Astrocyte (in vitro differentiated cells and primary cell): ENCODE measurements around the gene ZFR. TPM values are rescaled to one million over a fixed set of nuclear protein-coding genes. Genes with fewer than 3 reads are reported as not detected.

Experiments
- DNase-seq: peaks from one replicate; pipeline ENCODE4 v3.0.0-alpha.2; 2010; ENCODE audit warnings: low read depth
- FAIRE-seq: peaks from 2 replicates; lab custom pipeline; 2011; peaks lifted over from hg19 to GRCh38; lab: Jason Lieb, UNC
- H2AFZ ChIP-seq: 2 replicates; pipeline ENCODE4 v1.6.0; 2012; ENCODE audit warnings: low read depth, low read length, inconsistent platforms
- H3K27ac ChIP-seq: 2 replicates; pipeline ENCODE4 v1.5.1; 2011; ENCODE audit warnings: low read depth, low read length, inconsistent platforms
- H3K27me3 ChIP-seq: 2 replicates; pipeline ENCODE4 v1.6.0; 2011; ENCODE audit warnings: low read length, inconsistent platforms; ENCODE audit not compliant: insufficient read depth
- H3K36me3 ChIP-seq: 2 replicates; pipeline ENCODE4 v1.5.1; 2011; ENCODE audit warnings: low read length, inconsistent platforms; ENCODE audit not compliant: insufficient read depth
- H3K4me1 ChIP-seq: 2 replicates; pipeline ENCODE4 v1.5.1; 2011; ENCODE audit warnings: low read length, inconsistent platforms; ENCODE audit not compliant: insufficient read depth
- H3K4me2 ChIP-seq: 2 replicates; pipeline ENCODE4 v1.6.0; 2012; ENCODE audit warnings: low read length, inconsistent platforms
- H3K4me3 ChIP-seq: 2 replicates; pipeline ENCODE4 v1.5.1; 2011; ENCODE audit warnings: low read depth, mild to moderate bottlenecking, low read length, inconsistent platforms; ENCODE audit not compliant: insufficient read depth
- H3K79me2 ChIP-seq: 2 replicates; pipeline ENCODE4 v1.6.0; 2012; ENCODE audit warnings: mild to moderate bottlenecking, low read length, inconsistent platforms; ENCODE audit not compliant: insufficient read depth
- H3K9ac ChIP-seq: 2 replicates; pipeline ENCODE4 v1.6.0; 2012; ENCODE audit warnings: mild to moderate bottlenecking, low read length, inconsistent platforms
- H3K9me3 ChIP-seq: 2 replicates; pipeline ENCODE4 v1.5.1; 2012; ENCODE audit warnings: low read depth, mild to moderate bottlenecking, low read length, inconsistent platforms; ENCODE audit not compliant: insufficient read depth
- H4K20me1 ChIP-seq: 2 replicates; pipeline ENCODE4 v1.6.0; 2012; ENCODE audit warnings: low read length, inconsistent platforms; ENCODE audit not compliant: insufficient read depth
- H3K27ac Mint-ChIP-seq: one replicate; pipeline ENCODE4 v1.8.0; 2021; ENCODE audit warnings: mild to moderate bottlenecking, mixed read lengths; ENCODE audit not compliant: unreplicated experiment
- H3K27me3 Mint-ChIP-seq: one replicate; pipeline ENCODE4 v1.8.0; 2021; ENCODE audit warnings: low read depth, mixed read lengths; ENCODE audit not compliant: unreplicated experiment
- H3K36me3 Mint-ChIP-seq: one replicate; pipeline ENCODE4 v1.8.0; 2021; ENCODE audit warnings: low read depth, mixed read lengths; ENCODE audit not compliant: unreplicated experiment
- H3K4me1 Mint-ChIP-seq: one replicate; pipeline ENCODE4 v1.8.0; 2021; ENCODE audit warnings: low read depth, mixed read lengths; ENCODE audit not compliant: unreplicated experiment
- H3K4me3 Mint-ChIP-seq: one replicate; pipeline ENCODE4 v1.8.0; 2021; ENCODE audit warnings: mild to moderate bottlenecking, moderate library complexity, mixed read lengths; ENCODE audit not compliant: unreplicated experiment
- H3K9me3 Mint-ChIP-seq: one replicate; pipeline ENCODE4 v1.8.0; 2021; ENCODE audit warnings: mild to moderate bottlenecking, mixed read lengths; ENCODE audit not compliant: unreplicated experiment
- CTCF ChIP-seq: IDR thresholded peaks from 2 replicates; pipeline ENCODE4 v1.5.1; 2011; ENCODE audit warnings: low read depth, mild to moderate bottlenecking, inconsistent platforms, low read length, moderate library complexity; ENCODE audit not compliant: insufficient read depth
- EZH2 ChIP-seq: IDR thresholded peaks from 2 replicates; pipeline ENCODE4 v1.6.1; 2012; ENCODE audit warnings: mild to moderate bottlenecking, low read length, inconsistent platforms; ENCODE audit not compliant: insufficient read depth
- total RNA-seq: library from RNA; stranded (reverse); gene quantifications from 2 replicates; pipeline ENCODE4 v1.2.1, GENCODE V29; 2021

Gene ZFR
- total RNA-seq, 1 donor from 2014 or later: 68.4 TPM

- Histone ChIP-seq H3K9me3 (no peaks in the 10 kb centered on the region), H3K36me3 (no peaks in the 10 kb centered on the region), H4K20me1 (peaks cover 26% of the 10 kb centered on the region), H3K4me2 (peak within 1 kb of the TSS; percentile 94), H3K27me3 (no peaks in the 10 kb centered on the region), H2AFZ (peak within 1 kb of the TSS; percentile 76), H3K79me2 (peaks cover 46% of the 10 kb centered on the region), H3K27ac (peak within 1 kb of the TSS; percentile 73), H3K4me3 (peak within 1 kb of the TSS; percentile 71), H3K9ac (peak within 1 kb of the TSS; percentile 90), H3K4me1 (peaks cover 10% of the 10 kb centered on the region)
- H3K36me3 Mint-ChIP-seq: no peaks in the 10 kb centered on the region
- peak within 1 kb of the TSS; percentile 90 for H3K4me3 Mint-ChIP-seq
- peaks cover 2% of the 10 kb centered on the region for H3K4me1 Mint-ChIP-seq
- FAIRE-seq (peak; percentile 71), DNase-seq (peak; percentile 97)
- H3K9me3 Mint-ChIP-seq: no peaks in the 10 kb centered on the region
- no peak for TF ChIP-seq EZH2
- TF ChIP-seq CTCF: no peak
- no peaks in the 10 kb centered on the region for H3K27me3 Mint-ChIP-seq
- H3K27ac Mint-ChIP-seq: peak within 1 kb of the TSS; percentile 95
Observed at GRCh38 chr5:32312595-32313332, 131.8 kb downstream of the ZFR start, which contains the start of gene MTMR12. Gene MTMR12, minus strand, starts transcription at chr5:32312939. Its CDS starts 101 bp downstream, at chr5:32312838.

- Histone ChIP-seq H3K4me2 (peak overlapping the region; percentile 94), H3K79me2 (peaks cover 52% of the 10 kb centered on the region), H2AFZ (peak overlapping the region; percentile 76), H3K4me1 (peaks cover 10% of the 10 kb centered on the region), H3K27me3 (no peaks in the 10 kb centered on the region), H3K4me3 (peak overlapping the region; percentile 71), H4K20me1 (peaks cover 31% of the 10 kb centered on the region), H3K9ac (peak overlapping the region; percentile 90), H3K9me3 (no peaks in the 10 kb centered on the region), H3K36me3 (no peaks in the 10 kb centered on the region), H3K27ac (peak overlapping the region; percentile 73)
- TF ChIP-seq EZH2 (no peak), CTCF (no peak)
- Mint-ChIP-seq H3K27ac (peak overlapping the region; percentile 56), H3K27me3 (no peaks in the 10 kb centered on the region), H3K4me3 (peak overlapping the region; percentile 90), H3K9me3 (no peaks in the 10 kb centered on the region), H3K36me3 (no peaks in the 10 kb centered on the region), H3K4me1 (peaks cover 2% of the 10 kb centered on the region)
- no peak for FAIRE-seq
- peak; percentile 59 for DNase-seq
Observed at GRCh38 chr5:32312197-32312594, 132.3 kb downstream of the ZFR start.
